AG04450 (cell line): ENCODE measurements around the gene ANKUB1. TPM values are rescaled to one million over a fixed set of nuclear protein-coding genes. Genes with fewer than 3 reads are reported as not detected.

Experiments used
- CTCF ChIA-PET: fragments of 300-600, 350-600 bp; formaldehyde crosslinking; extraction: SDS; loops from one replicate; lab custom pipeline; 2022; ENCODE audit warnings: antibody characterized with exemption, inconsistent platforms; lab: Charles Lee
- POLR2A ChIA-PET: fragments of 350-600 bp; formaldehyde crosslinking; extraction: SDS; loops from one replicate; lab custom pipeline; 2021; ENCODE audit warnings: antibody characterized with exemption, inconsistent platforms; lab: Yijun Ruan, JAX
- DNase-seq: peaks from one replicate; pipeline ENCODE4 v3.0.0-alpha.2; 2011; ENCODE audit warnings: low read depth, low spot score
- H3K27ac ChIP-seq: one replicate; pipeline ENCODE4 v1.5.1; 2012; ENCODE audit warnings: low read depth, low read length, control low read depth
- H3K27me3 ChIP-seq: one replicate; pipeline ENCODE4 v1.6.0; 2012; ENCODE audit warnings: low read length; ENCODE audit not compliant: control insufficient read depth, insufficient read depth
- H3K4me3 ChIP-seq: 2 replicates; pipeline ENCODE4 v1.5.1; 2011; ENCODE audit warnings: mild to moderate bottlenecking, low read depth, low read length, control low read depth
- H3K9me3 ChIP-seq: 2 replicates; pipeline ENCODE4 v1.5.1; 2012; ENCODE audit warnings: low read length; ENCODE audit not compliant: control insufficient read depth, insufficient read depth
- polyA plus RNA-seq: library from polyadenylated mRNA; depleted of rRNA; stranded (reverse); fragments of >200 nt; gene quantifications from 2 replicates; pipeline ENCODE4 v1.2.3, GENCODE V29; 2011
- TF ChIP-seq, protein P1 (sequence below): IDR thresholded peaks from 2 replicates; pipeline ENCODE4 v1.5.1; 2011; ENCODE audit warnings: low read depth, low read length, control low read depth, inconsistent platforms

ANKUB1 gene
- polyA plus RNA-seq, 1 experiment: not detected

DNA sequence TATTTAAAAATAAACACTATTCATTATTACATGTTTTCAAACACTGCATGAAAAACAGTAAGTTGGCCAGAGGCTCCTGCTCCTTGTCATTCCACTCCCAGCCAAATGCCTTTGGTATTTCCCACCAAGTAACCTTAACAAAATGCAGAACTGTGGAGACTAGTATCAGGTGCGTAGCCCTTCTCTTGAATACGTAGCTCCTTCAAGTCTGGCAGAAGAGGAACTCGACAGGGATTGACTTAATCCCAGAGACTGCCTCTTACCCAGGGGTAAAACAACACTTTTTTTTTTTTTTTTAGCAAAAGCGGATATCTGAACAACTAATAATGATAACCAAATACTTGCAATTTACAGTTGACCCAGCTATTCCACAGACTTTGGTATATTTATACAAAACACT lies 40.8 kb downstream of the ANKUB1 start:
- peak overlapping the region; percentile 93 for H3K4me3 ChIP-seq
- TF ChIP-seq, protein P1, sequence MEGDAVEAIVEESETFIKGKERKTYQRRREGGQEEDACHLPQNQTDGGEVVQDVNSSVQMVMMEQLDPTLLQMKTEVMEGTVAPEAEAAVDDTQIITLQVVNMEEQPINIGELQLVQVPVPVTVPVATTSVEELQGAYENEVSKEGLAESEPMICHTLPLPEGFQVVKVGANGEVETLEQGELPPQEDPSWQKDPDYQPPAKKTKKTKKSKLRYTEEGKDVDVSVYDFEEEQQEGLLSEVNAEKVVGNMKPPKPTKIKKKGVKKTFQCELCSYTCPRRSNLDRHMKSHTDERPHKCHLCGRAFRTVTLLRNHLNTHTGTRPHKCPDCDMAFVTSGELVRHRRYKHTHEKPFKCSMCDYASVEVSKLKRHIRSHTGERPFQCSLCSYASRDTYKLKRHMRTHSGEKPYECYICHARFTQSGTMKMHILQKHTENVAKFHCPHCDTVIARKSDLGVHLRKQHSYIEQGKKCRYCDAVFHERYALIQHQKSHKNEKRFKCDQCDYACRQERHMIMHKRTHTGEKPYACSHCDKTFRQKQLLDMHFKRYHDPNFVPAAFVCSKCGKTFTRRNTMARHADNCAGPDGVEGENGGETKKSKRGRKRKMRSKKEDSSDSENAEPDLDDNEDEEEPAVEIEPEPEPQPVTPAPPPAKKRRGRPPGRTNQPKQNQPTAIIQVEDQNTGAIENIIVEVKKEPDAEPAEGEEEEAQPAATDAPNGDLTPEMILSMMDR: no peak
- H3K27me3 ChIP-seq: no peaks in the 10 kb centered on the region
- POLR2A ChIA-PET: interaction anchor here (0.7 to 1.5 kb wide), 3 partner anchors 94 to 250 kb away, joined by 3 to 5 read pairs (median 4); partner anchors contain the start of gene WWTR1
- no peak for DNase-seq
- CTCF ChIA-PET: interaction anchor here (0.7 to 3.5 kb wide), 10 partner anchors 8 to 1622 kb away, joined by 3 to 31 read pairs (median 6); no protein-coding TSS in a partner anchor
- H3K9me3 ChIP-seq: no peaks in the 10 kb centered on the region; the same call in 1 of the 2 replicates
- no peak overlapping the region for H3K27ac ChIP-seq

DNA sequence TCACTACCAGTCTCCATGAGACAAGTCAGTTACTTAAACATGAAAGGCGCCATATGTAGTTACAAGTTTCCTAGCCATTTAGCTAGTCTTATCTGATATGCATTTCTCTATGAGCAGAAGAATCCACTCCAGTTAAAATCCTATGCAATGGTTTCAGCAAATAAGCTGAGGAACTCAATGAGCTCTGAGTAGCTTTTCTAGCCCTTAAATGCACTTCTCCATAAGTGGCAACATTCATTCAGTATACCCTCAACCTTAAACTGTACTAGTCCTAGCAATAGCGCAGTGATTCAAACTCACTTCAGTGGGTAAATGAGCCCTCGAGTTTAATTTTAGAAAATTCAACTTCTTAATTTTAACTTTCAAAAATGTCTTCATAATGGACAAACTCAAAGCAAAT lies 47.7 kb downstream of the ANKUB1 start:
- CTCF ChIA-PET: interaction anchor here (1.5 kb wide), 1 partner anchor 64 kb away, joined by 7 read pairs; no protein-coding TSS in a partner anchor
- Histone ChIP-seq H3K4me3 (no peak overlapping the region), H3K27me3 (no peaks in the 10 kb centered on the region), H3K9me3 (no peaks in the 10 kb centered on the region), H3K27ac (no peak overlapping the region)
- POLR2A ChIA-PET: no interaction called here
- TF ChIP-seq, protein P1: no peak
- no peak for DNase-seq

DNA sequence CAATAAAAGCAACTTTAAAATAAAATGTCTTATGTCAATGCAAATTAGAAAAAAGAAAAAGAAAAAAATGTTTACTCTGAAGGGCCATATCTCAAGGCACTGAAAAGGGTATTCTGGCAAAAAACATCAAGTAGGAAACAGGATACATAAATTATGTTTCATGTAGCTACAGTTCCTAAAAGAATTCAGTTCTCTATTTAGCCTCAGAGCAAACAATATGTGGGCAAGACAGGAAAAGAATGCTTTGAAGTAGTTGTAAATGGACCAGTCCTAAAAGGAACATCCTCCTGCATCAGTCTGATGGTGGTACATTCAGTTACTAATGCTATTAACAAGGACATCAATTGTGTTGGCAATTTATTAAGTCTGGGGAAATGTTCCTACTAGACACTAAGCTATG lies 48.2 kb downstream of the ANKUB1 start:
- Histone ChIP-seq H3K27ac (no peak overlapping the region), H3K9me3 (no peaks in the 10 kb centered on the region), H3K4me3 (no peak overlapping the region), H3K27me3 (no peaks in the 10 kb centered on the region)
- CTCF ChIA-PET: interaction anchor here (1.5 kb wide), 1 partner anchor 64 kb away, joined by 7 read pairs; no protein-coding TSS in a partner anchor
- DNase-seq: no peak
- TF ChIP-seq, protein P1: no peak
- POLR2A ChIA-PET: no interaction called here

DNA sequence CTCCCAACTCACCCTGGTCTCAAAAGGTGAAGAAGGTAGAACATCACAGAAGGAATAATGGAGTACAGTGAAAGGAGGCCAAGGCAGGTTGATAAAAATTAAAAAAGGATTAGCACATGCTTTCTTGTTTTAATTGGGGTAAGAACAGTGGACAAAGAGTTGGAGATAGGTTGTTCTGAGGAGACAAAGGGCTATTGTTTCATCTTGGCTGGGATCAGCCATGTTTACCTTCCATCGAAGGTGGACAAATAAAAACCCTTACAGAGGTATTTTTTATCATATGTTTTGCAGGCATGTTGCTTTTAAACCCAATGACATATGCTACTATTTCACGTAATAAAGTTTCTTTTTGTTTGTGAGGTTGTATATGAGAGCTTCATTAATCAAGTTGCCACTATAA lies 53.0 kb downstream of the ANKUB1 start:
- Histone ChIP-seq H3K9me3 (no peaks in the 10 kb centered on the region), H3K27me3 (no peaks in the 10 kb centered on the region), H3K4me3 (no peak overlapping the region), H3K27ac (no peak overlapping the region)
- ChIA-PET CTCF (interaction anchor here (0.6 to 1.4 kb wide), 3 partner anchors 22 to 209 kb away, joined by 3 to 5 read pairs (median 4); no protein-coding TSS in a partner anchor), POLR2A (no interaction called here)
- DNase-seq: no peak
- TF ChIP-seq, protein P1: no peak

DNA sequence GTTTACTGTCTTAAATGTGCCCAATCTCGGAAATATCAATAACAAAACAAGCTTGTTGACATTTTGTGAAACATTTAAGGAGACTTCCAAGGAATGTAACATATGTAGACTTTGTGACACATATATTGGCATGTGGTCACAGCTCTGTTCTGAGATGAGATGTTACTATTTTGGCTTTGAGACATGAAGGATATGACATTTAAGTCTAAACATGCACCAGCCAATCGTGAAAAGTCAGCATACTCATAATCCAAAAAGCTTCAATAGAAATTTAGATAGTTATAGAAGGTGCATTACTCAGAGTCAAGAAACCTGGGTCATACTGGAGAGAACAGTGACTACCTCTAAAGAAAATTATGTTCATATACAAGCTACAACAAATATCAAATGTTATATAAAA lies 53.5 kb downstream of the ANKUB1 start:
- H3K27me3 ChIP-seq: no peaks in the 10 kb centered on the region
- DNase-seq: no peak
- CTCF ChIA-PET: interaction anchor here (0.6 to 1.4 kb wide), 3 partner anchors 21 to 208 kb away, joined by 3 to 5 read pairs (median 4); no protein-coding TSS in a partner anchor
- no peak overlapping the region for H3K27ac ChIP-seq
- no peak overlapping the region for H3K4me3 ChIP-seq
- POLR2A ChIA-PET: no interaction called here
- no peaks in the 10 kb centered on the region for H3K9me3 ChIP-seq
- TF ChIP-seq, protein P1: no peak
